Stimulated activated CD4-positive, alpha-beta T cell treated with anti-CD3 and anti-CD28 coated beads, Interleukin-12 subunit alpha, Interleukin-12 subunit beta, amount 100 ng/mL, for 24 hours (primary cell): ENCODE measurements around the gene USP24.
A peak's percentile ranks its signal among the peaks of the same experiment; 100 is the strongest.

Source experiments
- DNase-seq, 2 experiments: peaks; one replicate each; pipeline ENCODE4 v3.0.0-alpha.2; 2020; ENCODE audit warnings: low read depth in 2 of 2

USP24 gene

DNA sequence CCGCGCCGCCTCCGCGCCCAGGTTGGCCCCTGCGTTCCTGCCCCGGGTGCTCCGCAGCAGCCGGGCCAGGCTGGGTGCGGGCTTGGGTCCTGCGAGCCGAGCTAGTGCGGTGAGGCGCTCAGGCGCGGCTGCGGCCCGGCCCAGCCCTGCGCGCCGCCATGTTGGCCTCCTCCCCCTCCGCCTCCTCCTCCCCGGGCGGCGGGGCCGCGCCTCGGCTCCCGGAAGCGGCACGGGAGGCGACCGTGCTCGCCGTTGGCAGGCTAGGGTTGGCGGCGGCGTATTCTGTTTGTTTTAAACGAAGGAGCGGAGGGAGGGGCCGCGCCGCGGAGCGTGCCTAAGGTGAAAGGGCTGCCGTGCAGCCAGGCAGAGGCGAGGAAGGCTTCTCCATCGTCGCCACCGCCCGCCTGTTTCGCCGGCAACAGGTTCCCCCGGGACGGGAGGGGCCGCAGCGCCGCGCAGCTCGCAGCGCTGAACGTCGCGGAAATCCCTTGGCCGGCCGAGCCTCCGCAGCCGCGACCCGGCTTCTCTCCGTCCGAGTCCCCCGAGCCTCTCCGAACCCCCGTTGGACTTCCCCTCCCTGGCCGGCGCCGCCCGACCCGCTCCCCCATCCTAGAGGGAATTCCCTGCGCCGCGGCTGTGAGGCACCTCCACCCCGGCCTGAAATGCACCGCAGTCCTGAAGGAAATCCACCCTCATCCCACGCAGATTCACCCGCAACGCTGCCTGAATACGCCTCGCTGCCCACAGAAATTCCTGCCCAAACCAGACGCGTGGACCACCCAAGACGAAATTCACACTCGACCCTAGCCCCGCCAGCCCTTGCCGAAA, at the start of gene USP24:
USP24 (minus strand) TSS at position 171 of the 828 bp plus-strand sequence. CDS start 251 bp downstream, outside the sequence.
- DNase-seq, result peak; percentile 59 to 63

DNA sequence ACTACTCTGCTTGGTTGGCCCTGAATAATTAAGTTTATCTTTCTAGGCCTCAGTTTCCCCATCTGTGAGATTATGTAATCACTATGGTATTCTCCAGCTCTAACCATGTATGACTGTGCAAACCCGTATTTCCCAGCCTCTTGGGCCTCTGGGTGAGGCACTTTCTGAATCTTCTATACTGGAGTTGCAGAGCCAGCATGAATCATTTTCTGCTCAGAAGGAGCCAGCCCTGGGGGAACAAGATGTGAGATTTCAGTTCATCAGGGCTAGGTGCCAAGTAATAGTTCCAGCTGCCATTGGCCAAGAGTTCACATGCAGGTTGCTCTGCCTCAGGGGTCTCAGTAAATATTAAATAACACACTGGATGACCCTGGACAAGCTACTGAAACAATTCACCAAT, 47.7 kb upstream of the USP24 start:
- DNase-seq, result no peak

- no peak for DNase-seq
Measured at GRCh38 chr1:55259911-55260609, 44.9 kb upstream of the USP24 start.

GRCh38 chr1:55257958-55258357, 42.8 kb upstream of the USP24 start:
- DNase-seq, result no peak

DNA sequence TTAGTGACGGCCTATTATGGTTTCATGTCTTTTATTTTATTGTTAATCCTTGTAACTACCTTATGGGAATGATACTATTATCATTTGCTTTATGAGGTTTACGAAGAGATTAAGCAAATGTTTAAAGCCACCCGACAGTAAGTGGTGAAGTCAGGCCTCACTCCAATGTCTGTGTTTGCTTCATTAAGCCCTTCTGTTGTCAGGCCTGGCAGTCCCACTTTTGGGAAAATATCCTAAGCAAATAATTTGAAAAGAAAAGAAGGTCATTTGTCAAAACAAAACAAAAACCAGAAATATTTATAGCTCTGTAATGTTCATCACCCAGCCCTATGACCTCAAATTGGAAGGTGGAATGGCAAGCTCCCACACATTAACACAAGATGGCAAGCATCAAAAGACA, 40.7 kb upstream of the USP24 start:
- DNase-seq, result no peak

GRCh38 chr1:55252942-55253589, 37.9 kb upstream of the USP24 start:
- DNase-seq, result no peak

GRCh38 chr1:55250399-55251075, 35.4 kb upstream of the USP24 start:
- DNase-seq, result no peak

DNA sequence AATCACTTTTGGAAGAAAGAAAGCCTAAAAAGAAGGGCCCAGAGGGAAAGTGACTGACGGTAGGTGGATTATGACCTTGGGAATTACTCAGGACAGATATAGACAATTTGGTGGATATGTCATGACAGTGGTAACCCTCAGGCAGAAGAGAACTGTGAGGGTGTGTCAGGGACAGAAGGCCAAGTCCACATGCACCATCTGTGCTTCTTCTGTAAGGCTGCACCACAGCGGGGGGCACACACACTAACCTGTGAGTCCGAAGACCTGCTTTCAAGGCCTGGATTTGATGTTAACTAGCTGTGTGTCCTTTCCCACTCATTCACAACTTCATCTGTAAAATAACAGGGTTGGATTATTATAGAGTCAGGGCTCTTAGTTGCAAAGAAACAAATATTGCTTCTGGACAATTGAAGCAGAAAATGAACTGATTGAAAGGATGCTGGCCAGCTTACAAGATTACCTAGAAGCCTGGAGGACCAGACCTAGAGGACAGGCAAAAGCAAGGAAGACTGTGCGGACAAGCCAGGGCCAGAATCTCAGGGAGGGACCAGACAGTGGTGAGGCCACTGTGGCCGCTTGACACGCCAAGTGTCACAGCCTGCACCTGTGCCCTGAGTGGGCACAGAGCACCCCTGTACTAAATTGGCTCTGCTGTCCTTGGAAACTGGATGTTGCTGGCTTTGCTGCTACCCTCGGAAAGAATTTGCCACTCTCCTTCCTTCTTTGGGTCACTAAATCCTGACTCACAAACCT, 34.7 kb upstream of the USP24 start:
- DNase-seq, result no peak

DNA sequence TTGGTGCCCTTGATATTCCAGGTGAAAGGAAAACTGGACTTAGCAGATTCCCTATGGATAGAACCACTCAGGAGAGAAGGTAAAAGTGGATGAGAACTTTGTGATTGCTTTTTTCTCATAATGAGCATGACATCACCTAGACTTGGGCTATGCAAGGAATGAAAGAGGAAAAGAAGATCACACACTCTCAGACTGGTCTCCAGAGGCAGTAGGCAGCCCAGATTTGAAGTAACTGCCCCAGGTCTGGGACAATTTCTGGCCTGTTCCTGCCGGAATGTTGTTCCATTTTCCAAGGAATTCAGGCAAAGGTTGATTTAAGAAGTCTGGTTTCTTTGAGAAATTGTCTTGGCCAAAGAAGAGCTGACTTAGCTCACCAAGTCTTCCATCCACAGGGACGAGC, 31.7 kb upstream of the USP24 start:
- no peak for DNase-seq

DNA sequence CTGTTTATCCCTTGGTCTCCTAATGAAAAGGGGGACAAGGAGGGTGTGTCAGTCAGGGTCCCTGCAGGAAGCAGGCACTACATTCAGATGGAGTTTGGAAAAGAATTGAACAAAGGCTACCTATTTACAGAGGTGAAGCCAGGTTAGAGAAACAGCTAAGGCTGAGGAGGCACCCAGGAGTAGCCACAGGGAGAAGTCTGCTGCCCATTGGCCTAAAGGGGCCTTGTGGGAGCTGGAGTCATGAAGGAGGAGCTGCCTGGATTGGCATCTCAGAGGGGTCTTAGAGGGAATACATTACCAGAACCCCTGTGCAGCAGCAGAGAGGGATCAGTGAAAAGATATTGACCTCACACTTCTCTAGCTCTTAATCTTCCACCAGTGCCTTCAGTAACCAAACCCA, 31.2 kb upstream of the USP24 start:
- no peak for DNase-seq

DNA sequence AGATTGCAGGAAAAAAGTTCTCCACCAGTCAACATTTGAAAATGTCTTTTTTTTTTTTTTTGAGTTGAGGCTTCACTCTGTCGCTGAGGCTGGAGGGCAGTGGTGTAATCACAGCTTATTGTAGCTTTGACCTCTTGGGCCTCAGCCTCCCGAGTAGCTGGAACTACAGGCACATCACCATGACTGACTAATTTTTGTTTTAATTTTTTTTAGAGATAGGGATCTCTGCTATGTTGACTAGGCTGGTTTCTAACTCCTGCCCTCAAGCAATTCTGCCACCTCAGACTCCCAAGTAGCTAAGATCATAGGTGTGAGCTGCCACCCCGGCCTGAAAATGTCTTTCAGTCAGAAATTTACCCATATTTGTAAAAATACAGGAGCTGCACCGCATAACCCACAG, 30.6 kb upstream of the USP24 start:
- DNase-seq, result no peak

GRCh38 chr1:55244476-55245099, 29.4 kb upstream of the USP24 start:
- DNase-seq, result no peak

DNA sequence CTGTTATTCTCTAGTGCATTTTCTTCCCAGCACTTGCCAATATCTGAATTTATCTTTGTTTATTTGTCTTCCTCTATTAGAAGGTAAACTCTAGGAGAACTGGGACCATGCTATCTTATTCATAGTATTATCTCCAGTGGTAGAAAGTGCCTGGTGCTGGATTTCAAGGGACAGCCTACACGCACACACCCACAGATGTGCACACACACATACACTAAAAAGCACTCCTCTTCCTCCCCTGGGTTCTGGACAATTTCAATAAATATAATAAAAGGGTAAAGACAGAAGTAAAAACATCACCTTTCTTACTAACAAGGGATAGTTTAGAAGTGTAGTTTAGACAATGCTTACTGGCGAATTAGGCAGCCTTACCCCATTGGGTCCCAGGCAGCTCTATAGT, 28.5 kb upstream of the USP24 start:
- DNase-seq, result no peak

GRCh38 chr1:55239548-55239947, 24.4 kb upstream of the USP24 start:
- no peak for DNase-seq

- DNase-seq, result no peak
Measured at GRCh38 chr1:55235722-55236121, 20.6 kb upstream of the USP24 start.

- DNase-seq, result no peak
Measured at GRCh38 chr1:55234016-55234415, 18.9 kb upstream of the USP24 start.

DNA sequence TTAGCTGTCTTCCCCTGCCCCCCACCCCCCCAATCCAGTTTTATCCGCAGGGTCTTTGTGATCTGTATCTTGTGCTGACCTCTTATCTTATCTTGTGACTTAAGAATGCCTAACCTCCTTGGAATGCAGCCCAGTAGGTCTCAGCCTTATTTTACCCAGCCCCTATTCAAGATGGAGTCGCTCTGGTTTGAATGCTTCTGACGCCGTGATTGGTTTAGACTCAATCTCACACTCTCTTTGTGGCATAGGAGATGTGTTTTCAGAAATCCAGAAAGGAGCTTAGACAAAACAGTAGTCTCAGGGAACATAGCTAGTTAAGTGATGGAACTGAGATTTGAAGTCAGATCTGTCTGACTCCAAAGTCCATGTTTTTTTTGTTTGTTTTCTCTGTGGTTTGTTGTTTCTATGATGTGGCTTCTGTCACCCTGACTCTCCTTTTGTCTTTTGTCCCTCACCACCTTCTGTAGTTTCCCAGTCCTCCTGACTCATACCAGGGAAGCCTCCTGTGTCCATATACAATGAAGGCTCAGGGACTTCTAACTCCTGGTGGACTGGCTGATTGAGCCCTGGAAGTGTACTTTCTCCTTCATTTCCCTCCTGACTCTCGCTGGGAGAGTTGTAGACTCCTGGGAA, 18.1 kb upstream of the USP24 start:
- DNase-seq, result no peak

DNA sequence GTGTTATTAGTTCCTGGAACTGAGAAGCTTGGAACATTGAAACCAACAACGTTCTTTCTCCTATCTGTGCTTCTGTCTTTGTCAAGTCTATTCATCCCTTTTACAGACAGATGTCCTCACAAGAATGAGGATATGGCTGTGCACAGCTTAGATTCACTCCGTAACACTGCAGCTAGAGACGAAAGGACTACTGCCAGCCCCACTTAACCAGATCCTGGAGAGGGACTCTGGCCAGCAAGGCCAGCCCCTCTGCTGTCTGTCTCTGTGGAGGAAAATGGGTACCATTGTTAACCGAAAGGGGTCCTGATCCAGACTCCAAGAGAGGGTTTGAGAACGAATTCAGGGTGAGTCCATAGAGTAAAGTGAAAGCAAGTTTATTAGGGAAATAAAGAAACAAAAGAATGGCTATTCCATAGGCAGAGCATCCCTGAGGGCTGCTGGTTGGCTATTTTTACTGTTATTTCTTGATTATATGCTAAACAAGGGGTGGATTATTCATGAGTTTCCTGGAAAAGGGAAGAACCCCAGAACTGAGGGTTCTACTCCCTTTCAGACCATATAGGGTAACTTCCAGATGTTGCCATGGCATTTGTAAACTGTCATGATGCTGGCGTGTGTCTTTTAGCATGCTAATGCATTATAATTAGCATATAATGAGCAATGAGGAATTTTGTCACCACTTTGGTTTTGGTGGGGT, 17.4 kb upstream of the USP24 start:
- no peak for DNase-seq

- DNase-seq, result no peak
Measured at GRCh38 chr1:55231745-55232144, 16.6 kb upstream of the USP24 start.

GRCh38 chr1:55230659-55231058, 15.5 kb upstream of the USP24 start:
- no peak for DNase-seq
